LNCaP clone FGC (cell line): Measurements from ENCODE around the gene MTRF1L.

Experiments
- DNase-seq: peaks from one replicate; pipeline ENCODE4 v3.0.0-alpha.2; 2011; ENCODE audit warnings: low read depth
- H3K4me3 ChIP-seq: 2 replicates; pipeline ENCODE4 v1.5.1; 2011; ENCODE audit warnings: mild to moderate bottlenecking, low read depth, low read length, control low read depth
- TF ChIP-seq, protein P1 (sequence below): IDR thresholded peaks from 2 replicates; pipeline ENCODE4 v1.5.1; 2012; ENCODE audit warnings: mild to moderate bottlenecking; ENCODE audit not compliant: control insufficient read depth, insufficient read depth; ENCODE audit errors: extremely low read depth

The MTRF1L gene, protein sequence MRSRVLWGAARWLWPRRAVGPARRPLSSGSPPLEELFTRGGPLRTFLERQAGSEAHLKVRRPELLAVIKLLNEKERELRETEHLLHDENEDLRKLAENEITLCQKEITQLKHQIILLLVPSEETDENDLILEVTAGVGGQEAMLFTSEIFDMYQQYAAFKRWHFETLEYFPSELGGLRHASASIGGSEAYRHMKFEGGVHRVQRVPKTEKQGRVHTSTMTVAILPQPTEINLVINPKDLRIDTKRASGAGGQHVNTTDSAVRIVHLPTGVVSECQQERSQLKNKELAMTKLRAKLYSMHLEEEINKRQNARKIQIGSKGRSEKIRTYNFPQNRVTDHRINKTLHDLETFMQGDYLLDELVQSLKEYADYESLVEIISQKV

DNA sequence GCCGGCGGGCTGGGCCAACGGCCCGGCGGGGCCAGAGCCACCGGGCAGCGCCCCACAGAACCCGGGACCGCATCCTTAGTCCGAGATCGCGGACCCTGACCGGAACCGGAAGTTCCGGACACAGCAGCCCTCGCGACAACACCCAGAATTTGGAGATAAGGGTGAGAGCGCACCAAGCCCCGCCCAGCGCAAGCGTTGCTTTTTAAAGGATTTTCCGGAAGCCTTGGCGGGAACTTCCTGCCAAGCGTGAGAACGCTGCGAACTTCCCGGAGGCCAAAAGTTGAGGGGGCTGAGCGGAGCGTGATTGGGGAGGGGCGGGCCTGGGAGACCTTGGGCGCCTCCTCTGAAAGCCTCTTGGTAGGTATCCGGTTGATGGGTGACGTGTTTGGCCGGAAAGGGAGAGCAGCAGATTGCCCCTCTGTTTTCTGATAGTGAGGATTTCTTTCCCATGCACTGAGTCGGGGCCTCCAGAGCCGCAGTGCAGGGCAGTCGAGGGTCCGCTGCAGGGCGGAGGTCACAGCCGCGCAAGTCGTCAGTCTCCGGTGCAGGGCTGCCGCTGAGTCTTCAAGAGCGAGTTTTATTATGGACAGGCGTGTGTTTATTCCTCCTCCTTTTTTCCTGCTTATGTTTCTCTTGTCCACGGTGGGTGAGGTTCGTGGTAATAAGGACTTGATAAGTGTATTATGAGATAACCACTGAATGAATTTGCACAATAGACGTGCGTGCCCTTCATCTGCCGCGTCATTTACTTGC, at the start of gene MTRF1L:
MTRF1L (minus strand) TSS at position 97 of the 753 bp plus-strand sequence; CDS start at position 73, 24 bp downstream.
- TF ChIP-seq, protein P1, sequence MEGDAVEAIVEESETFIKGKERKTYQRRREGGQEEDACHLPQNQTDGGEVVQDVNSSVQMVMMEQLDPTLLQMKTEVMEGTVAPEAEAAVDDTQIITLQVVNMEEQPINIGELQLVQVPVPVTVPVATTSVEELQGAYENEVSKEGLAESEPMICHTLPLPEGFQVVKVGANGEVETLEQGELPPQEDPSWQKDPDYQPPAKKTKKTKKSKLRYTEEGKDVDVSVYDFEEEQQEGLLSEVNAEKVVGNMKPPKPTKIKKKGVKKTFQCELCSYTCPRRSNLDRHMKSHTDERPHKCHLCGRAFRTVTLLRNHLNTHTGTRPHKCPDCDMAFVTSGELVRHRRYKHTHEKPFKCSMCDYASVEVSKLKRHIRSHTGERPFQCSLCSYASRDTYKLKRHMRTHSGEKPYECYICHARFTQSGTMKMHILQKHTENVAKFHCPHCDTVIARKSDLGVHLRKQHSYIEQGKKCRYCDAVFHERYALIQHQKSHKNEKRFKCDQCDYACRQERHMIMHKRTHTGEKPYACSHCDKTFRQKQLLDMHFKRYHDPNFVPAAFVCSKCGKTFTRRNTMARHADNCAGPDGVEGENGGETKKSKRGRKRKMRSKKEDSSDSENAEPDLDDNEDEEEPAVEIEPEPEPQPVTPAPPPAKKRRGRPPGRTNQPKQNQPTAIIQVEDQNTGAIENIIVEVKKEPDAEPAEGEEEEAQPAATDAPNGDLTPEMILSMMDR = no peak
- peak; percentile 91 for DNase-seq
- peak within 1 kb of the TSS; percentile 58 for H3K4me3 ChIP-seq

DNA sequence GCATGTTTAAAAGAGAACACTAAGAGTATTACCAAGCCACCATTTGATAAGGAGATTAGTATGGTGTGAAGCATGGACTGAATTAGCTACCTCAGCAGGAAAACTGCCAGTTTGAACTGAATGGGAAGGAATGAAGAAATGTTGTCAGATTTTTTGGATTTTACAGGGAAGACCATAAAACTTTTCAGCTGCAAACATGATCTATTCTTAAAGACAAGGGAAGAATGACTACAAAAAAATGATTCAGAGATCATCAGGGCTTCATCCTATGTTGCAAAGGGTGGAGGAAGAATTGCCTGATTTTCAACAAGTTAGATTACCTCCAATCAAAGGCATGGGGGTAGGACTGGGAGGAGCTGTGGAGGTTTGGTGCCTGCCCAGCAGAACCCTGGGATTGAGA, 49.3 kb upstream of the MTRF1L start:
- TF ChIP-seq, protein P1 = no peak
- no peak for DNase-seq
- H3K4me3 ChIP-seq = no peak overlapping the region

DNA sequence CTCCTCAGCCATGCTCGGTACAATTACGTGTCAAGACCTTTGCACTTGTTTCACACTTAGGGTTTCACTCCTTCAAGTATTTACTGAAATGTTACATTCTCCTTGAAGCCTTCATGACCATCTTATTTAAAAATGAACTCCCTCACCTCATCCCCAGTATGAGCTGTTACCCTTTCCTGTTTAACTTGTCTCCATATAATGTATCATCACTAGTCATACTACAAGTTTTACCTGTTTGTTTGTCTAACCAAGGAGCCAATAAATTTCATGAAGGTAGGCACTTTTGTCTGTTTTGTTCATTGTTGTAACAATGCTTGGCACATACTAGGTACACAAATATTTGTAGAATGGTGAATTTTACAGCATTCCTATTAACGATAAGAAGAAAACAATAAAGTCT, 46.1 kb upstream of the MTRF1L start:
- no peak overlapping the region for H3K4me3 ChIP-seq
- TF ChIP-seq, protein P1 = no peak
- peak; percentile 77 for DNase-seq

DNA sequence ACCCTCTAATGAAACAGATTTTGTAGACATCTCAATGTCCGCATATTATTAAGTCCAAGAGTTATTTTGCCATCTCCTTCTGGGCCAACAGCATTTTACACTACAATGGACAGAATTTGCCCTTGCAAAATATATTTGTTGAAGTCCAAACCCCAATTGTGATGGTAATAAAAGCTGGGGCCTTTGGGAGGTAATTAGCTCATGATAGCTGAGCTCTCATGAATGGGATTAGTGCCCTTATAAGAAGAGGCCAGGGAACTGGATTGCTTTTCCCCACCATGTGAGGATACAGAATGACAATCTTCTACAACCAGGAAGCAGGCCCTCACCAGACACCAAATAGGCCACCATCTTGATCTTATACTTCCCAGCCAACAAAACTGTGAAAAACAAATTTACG, 44.9 kb upstream of the MTRF1L start:
- no peak for DNase-seq
- H3K4me3 ChIP-seq = no peak overlapping the region
- TF ChIP-seq, protein P1 = no peak

DNA sequence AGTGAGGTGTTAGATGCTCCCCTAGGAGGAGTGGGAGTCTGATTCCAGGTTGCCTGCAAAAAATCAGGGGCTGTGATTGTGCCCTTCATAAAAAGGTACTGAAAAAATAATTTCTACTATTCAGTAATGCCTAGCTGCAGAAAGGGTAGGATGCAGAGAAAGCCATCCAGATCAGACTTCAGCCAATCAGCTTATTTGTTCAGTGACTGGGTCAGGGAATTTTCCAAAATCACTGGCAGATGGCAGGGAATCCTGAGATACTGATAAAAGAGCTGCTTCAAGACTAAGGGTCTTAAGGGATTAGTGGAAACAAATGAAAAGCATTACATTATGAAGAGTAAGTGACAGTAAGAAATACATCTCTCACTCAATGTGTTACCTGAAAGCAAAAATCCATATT, 42.8 kb upstream of the MTRF1L start:
- no peak for DNase-seq
- TF ChIP-seq, protein P1 = no peak
- H3K4me3 ChIP-seq = no peak overlapping the region

DNA sequence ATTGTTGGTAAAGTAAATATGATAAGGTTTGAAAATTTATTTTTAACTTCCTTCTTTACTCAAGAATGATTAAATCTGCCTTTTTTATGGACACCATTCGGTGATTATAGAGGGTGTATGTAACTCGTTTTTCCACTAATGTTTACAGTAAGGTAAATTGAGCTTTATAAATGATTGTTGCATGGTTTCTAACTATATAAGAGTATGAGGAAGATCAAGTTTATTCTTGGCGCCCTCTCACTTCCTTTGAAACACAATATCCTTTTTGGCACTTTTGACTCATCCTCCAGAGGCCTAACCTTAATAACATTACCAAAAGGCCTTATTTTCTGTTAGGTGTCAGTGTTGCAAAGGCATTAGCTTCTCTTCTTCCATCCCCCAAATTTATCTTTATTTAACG, 41.8 kb upstream of the MTRF1L start:
- TF ChIP-seq, protein P1 = no peak
- peak; percentile 63 for DNase-seq
- no peak overlapping the region for H3K4me3 ChIP-seq
